Fibroblast of lung (primary cell): ENCODE data around the gene CLEC16A. TPM values are rescaled to one million over a fixed set of nuclear protein-coding genes. Genes with fewer than 3 reads are reported as not detected.

ENCODE experiments used
- DNase-seq, 2 donors: peaks; one replicate each; pipeline versions ENCODE4 v3.0.0 to v3.0.0-alpha.2; 2010; ENCODE audit warnings: low read depth in 2 of 2
- H2AFZ ChIP-seq: 2 replicates; pipeline ENCODE4 v1.5.1; 2012; ENCODE audit warnings: low read length, control low read depth, inconsistent platforms
- H3K27ac ChIP-seq: 2 replicates; pipeline ENCODE4 v1.5.1; 2011; ENCODE audit warnings: low read length, control low read depth; ENCODE audit not compliant: insufficient read depth
- H3K27me3 ChIP-seq: 2 replicates; pipeline ENCODE4 v1.5.1; 2011; ENCODE audit warnings: mild to moderate bottlenecking, low read length; ENCODE audit not compliant: control insufficient read depth, insufficient read depth
- H3K36me3 ChIP-seq: 2 replicates; pipeline ENCODE4 v1.5.1; 2011; ENCODE audit warnings: low read length; ENCODE audit not compliant: control insufficient read depth, insufficient read depth
- H3K4me1 ChIP-seq: 2 replicates; pipeline ENCODE4 v1.5.1; 2011; ENCODE audit warnings: low read length; ENCODE audit not compliant: control insufficient read depth, insufficient read depth; ENCODE audit errors: extremely low read depth
- H3K4me2 ChIP-seq: 2 replicates; pipeline ENCODE4 v1.5.1; 2011; ENCODE audit warnings: low read length, control low read depth; ENCODE audit not compliant: insufficient read depth; ENCODE audit errors: extremely low read depth
- H3K4me3 ChIP-seq, 4 experiments: fragments of 200-600 bp in 1 of 4; sonication (generic) in 1 of 4; replicated peaks in 1 of 4; 2 replicates each; pipeline ENCODE4 v1.5.1; 2011 to 2016; ENCODE audit warnings: low read length in 4 of 4, low read depth in 3 of 4, mild to moderate bottlenecking in 3 of 4, control low read depth in 2 of 4, inconsistent platforms in 1 of 4, mixed read lengths in 1 of 4; ENCODE audit not compliant: insufficient read depth in 1 of 4; ENCODE audit errors: control extremely low read depth in 1 of 4
- H3K79me2 ChIP-seq: 2 replicates; pipeline ENCODE4 v1.5.1; 2012; ENCODE audit warnings: mild to moderate bottlenecking, low read length, inconsistent platforms; ENCODE audit not compliant: control insufficient read depth, insufficient read depth
- H3K9ac ChIP-seq: 2 replicates; pipeline ENCODE4 v1.5.1; 2011; ENCODE audit warnings: mild to moderate bottlenecking, low read length, control low read depth; ENCODE audit not compliant: insufficient read depth
- H3K9me3 ChIP-seq: 2 replicates; pipeline ENCODE4 v1.5.1; 2012; ENCODE audit warnings: low read depth, low read length; ENCODE audit not compliant: control insufficient read depth, insufficient read depth
- H4K20me1 ChIP-seq: 2 replicates; pipeline ENCODE4 v1.5.1; 2011; ENCODE audit warnings: low read length; ENCODE audit not compliant: control insufficient read depth, insufficient read depth; ENCODE audit errors: extremely low read depth
- CTCF ChIP-seq, 2 donors: IDR thresholded peaks in 1 of 2; conservative IDR thresholded peaks in 1 of 2; 1 replicate in 1 of 2; 2 replicates in 1 of 2; pipeline ENCODE4 v1.5.1; 2011 to 2012; ENCODE audit warnings: low read length in 2 of 2, control low read depth in 1 of 2, inconsistent platforms in 1 of 2, low read depth in 1 of 2, mild to moderate bottlenecking in 1 of 2
- EZH2 ChIP-seq: IDR thresholded peaks from 2 replicates; pipeline ENCODE4 v1.5.1; 2012; ENCODE audit warnings: low read length, control low read depth, mild to moderate bottlenecking; ENCODE audit errors: missing control alignments
- polyA plus RNA-seq, 2 donors: library from polyadenylated mRNA; depleted of rRNA in 1 of 2; stranded (reverse) in 1 of 2; unstranded in 1 of 2; fragments of >200 nt; gene quantifications; 2 replicates each; pipeline ENCODE4 v1.2.1, GENCODE V29; 2011 to 2012; ENCODE audit warnings: missing spikeins in 1 of 2
- total RNA-seq: library from RNA; depleted of rRNA; stranded (reverse); fragments of >200 nt; gene quantifications from 2 replicates; pipeline ENCODE4 v1.2.1, GENCODE V29; 2014

Gene CLEC16A
- total and polyA plus RNA-seq, 2 donors (not counting 1 experiment from before 2014, with no cell fraction given): 9.1 to 22.0 TPM

- Histone ChIP-seq H3K4me3 (no peak overlapping the region), H3K79me2 (peaks cover 23% of the 10 kb centered on the region), H3K27me3 (no peaks in the 10 kb centered on the region), H3K36me3 (no peaks in the 10 kb centered on the region), H3K4me1 (peaks cover 5% of the 10 kb centered on the region), H3K9ac (no peak overlapping the region), H3K27ac (no peak overlapping the region), H4K20me1 (no peaks in the 10 kb centered on the region), H3K9me3 (no peaks in the 10 kb centered on the region), H2AFZ (no peak overlapping the region), H3K4me2 (no peak overlapping the region)
- TF ChIP-seq CTCF (conservative IDR thresholded peaks at IDR 0.05 in 1 of 2, IDR thresholded peaks at IDR 0.05 in 1 of 2; ENCODE audit: low read depth in 1 of 2, low read length in 2 of 2): no peak
- TF ChIP-seq EZH2: no peak
- DNase-seq: peak in 1 of 2 donors; percentile 39
These were observed 5.1 kb downstream of the CLEC16A start for GRCh38 chr16:10949424-10949970.

GRCh38 chr16:10950393-10950792 lies 6.0 kb downstream of the CLEC16A start:
- Histone ChIP-seq H3K27ac (no peak overlapping the region), H3K9me3 (no peaks in the 10 kb centered on the region), H3K9ac (no peak overlapping the region), H3K4me2 (no peak overlapping the region), H3K4me1 (peaks cover 5% of the 10 kb centered on the region), H4K20me1 (no peaks in the 10 kb centered on the region), H3K79me2 (peaks cover 23% of the 10 kb centered on the region), H3K36me3 (no peaks in the 10 kb centered on the region), H3K27me3 (no peaks in the 10 kb centered on the region), H2AFZ (no peak overlapping the region), H3K4me3 (no peak overlapping the region)
- no peak for DNase-seq
- no peak for TF ChIP-seq EZH2
- TF ChIP-seq CTCF (conservative IDR thresholded peaks at IDR 0.05 in 1 of 2, IDR thresholded peaks at IDR 0.05 in 1 of 2; ENCODE audit: low read depth in 1 of 2, low read length in 2 of 2): no peak

GRCh38 chr16:10951026-10951425 lies 6.7 kb downstream of the CLEC16A start:
- no peak for DNase-seq
- Histone ChIP-seq H4K20me1 (no peaks in the 10 kb centered on the region), H3K4me1 (peaks cover 5% of the 10 kb centered on the region), H3K9me3 (no peaks in the 10 kb centered on the region), H2AFZ (no peak overlapping the region), H3K79me2 (peaks cover 20% of the 10 kb centered on the region), H3K4me2 (no peak overlapping the region), H3K27me3 (no peaks in the 10 kb centered on the region), H3K4me3 (no peak overlapping the region), H3K36me3 (no peaks in the 10 kb centered on the region), H3K27ac (no peak overlapping the region), H3K9ac (no peak overlapping the region)
- TF ChIP-seq EZH2: no peak
- TF ChIP-seq CTCF (conservative IDR thresholded peaks at IDR 0.05 in 1 of 2, IDR thresholded peaks at IDR 0.05 in 1 of 2; ENCODE audit: low read depth in 1 of 2, low read length in 2 of 2): no peak
